GM19025 (cell line): Measurements from ENCODE around the gene PTCH2.
"Not testable (repeated sequence)": the region's sequence is repeated elsewhere in the genome, so short reads cannot be mapped to it uniquely, and the experiment has no call there.

Experiments used
- ATAC-seq: cut with Tn5 transposase; IDR thresholded peaks from one replicate; pipeline ENCODE4 v1.9.1; 2021; ENCODE audit warnings: mild to moderate bottlenecking, low read depth, moderate library complexity; ENCODE audit not compliant: unreplicated experiment

Gene PTCH2

GRCh38 chr1:44847845-44848244 lies 4.8 kb upstream of the PTCH2 start:
- ATAC-seq, result no peak

GRCh38 chr1:44846985-44847384 lies 3.9 kb upstream of the PTCH2 start:
- no peak for ATAC-seq

GRCh38 chr1:44842486-44842861 lies 579 bp downstream of the PTCH2 start:
- no peak for ATAC-seq

GRCh38 chr1:44839576-44839975 lies 3.5 kb downstream of the PTCH2 start:
- no peak for ATAC-seq

- ATAC-seq, result not testable (repeated sequence)
These were observed 4.8 kb downstream of the PTCH2 start for GRCh38 chr1:44838294-44838693.

- ATAC-seq, result no peak
These were observed 7.0 kb downstream of the PTCH2 start for GRCh38 chr1:44835738-44836675.

- ATAC-seq, result no peak
These were observed 8.7 kb downstream of the PTCH2 start for GRCh38 chr1:44834328-44834727.

GRCh38 chr1:44832056-44832705 lies 10.9 kb downstream of the PTCH2 start:
- ATAC-seq, result no peak

GRCh38 chr1:44831516-44831915 lies 11.5 kb downstream of the PTCH2 start:
- no peak for ATAC-seq

GRCh38 chr1:44830900-44831304 lies 12.2 kb downstream of the PTCH2 start:
- ATAC-seq, result no peak

GRCh38 chr1:44829506-44830384 lies 13.3 kb downstream of the PTCH2 start:
- no peak for ATAC-seq

- no peak for ATAC-seq
These were observed 14.1 kb downstream of the PTCH2 start for GRCh38 chr1:44828841-44829440.

GRCh38 chr1:44828003-44828651 lies 14.9 kb downstream of the PTCH2 start:
- ATAC-seq, result no peak

GRCh38 chr1:44827197-44828002 lies 15.7 kb downstream of the PTCH2 start:
- ATAC-seq, result no peak

GRCh38 chr1:44826375-44827196 lies 16.5 kb downstream of the PTCH2 start:
- ATAC-seq, result no peak

GRCh38 chr1:44824392-44824791 lies 18.7 kb downstream of the PTCH2 start:
- ATAC-seq, result not testable (repeated sequence)

GRCh38 chr1:44822981-44823451 lies 20.0 kb downstream of the PTCH2 start:
- ATAC-seq, result no peak

- no peak for ATAC-seq
These were observed 20.8 kb downstream of the PTCH2 start for GRCh38 chr1:44822131-44822701.
